Right cardiac atrium (tissue), 5 donors: ENCODE data around the gene TSC1. TPM values are rescaled to one million over a fixed set of nuclear protein-coding genes. Genes with fewer than 3 reads are reported as not detected.

ENCODE experiments used
- ATAC-seq, 2 donors: fragments of 200-7000 bp; cut with Tn5 transposase; one replicate each; pipeline versions ENCODE4 v1.8.0 to v1.9.1; 2020; ENCODE audit warnings: moderate library complexity in 2 of 2, mild to moderate bottlenecking in 1 of 2
- DNase-seq, 3 donors: peaks; one replicate each; pipeline ENCODE4 v3.0.0-alpha.2; 2020
- H3K27ac ChIP-seq: one replicate; pipeline ENCODE4 v1.5.1; 2013; ENCODE audit warnings: mild to moderate bottlenecking, low read length, control low read depth, moderate library complexity
- H3K27me3 ChIP-seq: one replicate; pipeline ENCODE4 v1.6.1; 2013; ENCODE audit not compliant: control insufficient read depth, insufficient read depth
- H3K4me1 ChIP-seq: one replicate; pipeline ENCODE4 v1.6.1; 2013; ENCODE audit warnings: low read length; ENCODE audit not compliant: control insufficient read depth, insufficient read depth
- H3K4me3 ChIP-seq: one replicate; pipeline ENCODE4 v1.5.1; 2013; ENCODE audit warnings: low read length, control low read depth
- H3K9me3 ChIP-seq: one replicate; pipeline ENCODE4 v1.6.1; 2013; ENCODE audit warnings: low read length; ENCODE audit not compliant: control insufficient read depth
- WGBS: extraction: QIAGEN DNeasy Blood & Tissue Kit; methylation state at CpG from one replicate; pipeline ENCODE4 v1.1.7; 2013; 5-methylcytosine and 5-hydroxymethylcytosine counted together
- intact Hi-C, 4 donors: fragments of 100-400 bp; cut with DNase I; formaldehyde crosslinking; loops; one replicate each; pipeline versions ENCODE4 v1.11.0 to v1.14.0; 2022 to 2023
- polyA plus RNA-seq: library from polyadenylated mRNA; stranded (reverse); fragments of 200-250 nt; gene quantifications from one replicate; pipeline ENCODE4 v1.2.3, GENCODE V29; 2013
- total RNA-seq, 4 donors: library from RNA; stranded (reverse); fragmentation: NEBNext Ultra II Directional; extraction: Animal tissue kit (Norgen Biotek cat#: 25700); gene quantifications; one replicate each; pipeline ENCODE4 v1.2.1, GENCODE V29; 2021
- donor health status: healthy with polysubstance abuse.
- donor health status: DM: no; HTN: yes; CAD: no.
- donor health status: DM: no; HTN: no; CAD: no.
- donor health status: DM: no; HTN: yes; CAD: no; lungs with severe emphysema.
- donor health status: DM: yes; HTN: yes; CAD: no.

TSC1 gene
- total and polyA plus RNA-seq, 5 donors = 15.7 to 43.1 (median 36.5) TPM

GRCh38 chr9:132948482-132949050 is 4.2 kb upstream of the TSC1 start:
- DNase-seq (no peak), ATAC-seq (no peak)
- no peaks in the 10 kb centered on the region for H3K9me3 ChIP-seq
- peaks cover under 1% of the 10 kb centered on the region for H3K4me1 ChIP-seq
- H3K4me3 ChIP-seq = no peak overlapping the region
- H3K27ac ChIP-seq = no peak overlapping the region
- H3K27me3 ChIP-seq = no peaks in the 10 kb centered on the region
- intact Hi-C loops = no loop called here
- WGBS = 80% methylated on average over 18 of the region's 18 CpGs

- ATAC-seq = no peak
- 92% methylated on average over 8 of the region's 8 CpGs for WGBS
- DNase-seq = no peak
- Histone ChIP-seq H3K4me3 (no peak overlapping the region), H3K9me3 (no peaks in the 10 kb centered on the region), H3K4me1 (peaks cover 5% of the 10 kb centered on the region), H3K27me3 (no peaks in the 10 kb centered on the region), H3K27ac (no peak overlapping the region)
- intact Hi-C loops = no loop called here
These were observed 3.3 kb upstream of the TSC1 start for GRCh38 chr9:132947756-132948155.

- H3K4me3 ChIP-seq = no peak overlapping the region
- ATAC-seq = no peak
- H3K27me3 ChIP-seq = no peaks in the 10 kb centered on the region
- no peak for DNase-seq
- 81% methylated on average over 7 of the region's 7 CpGs for WGBS
- H3K4me1 ChIP-seq = peaks cover 5% of the 10 kb centered on the region
- no peaks in the 10 kb centered on the region for H3K9me3 ChIP-seq
- intact Hi-C loops = no loop called here
- no peak overlapping the region for H3K27ac ChIP-seq
These were observed 2.3 kb upstream of the TSC1 start for GRCh38 chr9:132946631-132947295.

- DNase-seq = no peak
- WGBS = 39% methylated on average over 3 of the region's 3 CpGs
- ATAC-seq = no peak
- H3K27me3 ChIP-seq = no peaks in the 10 kb centered on the region
- intact Hi-C loops = no loop called here
- no peak overlapping the region for H3K27ac ChIP-seq
- no peaks in the 10 kb centered on the region for H3K9me3 ChIP-seq
- H3K4me1 ChIP-seq = peaks cover 5% of the 10 kb centered on the region
- H3K4me3 ChIP-seq = no peak overlapping the region
These were observed 1.8 kb upstream of the TSC1 start for GRCh38 chr9:132946211-132946610.

- ATAC-seq (no peak), DNase-seq (no peak)
- H3K9me3 ChIP-seq = no peaks in the 10 kb centered on the region
- peak overlapping the region; percentile 98 for H3K27ac ChIP-seq
- intact Hi-C loops = no loop called here
- peaks cover 5% of the 10 kb centered on the region for H3K4me1 ChIP-seq
- no peaks in the 10 kb centered on the region for H3K27me3 ChIP-seq
- 68% methylated on average over 23 of the region's 23 CpGs for WGBS
- peak overlapping the region; percentile 87 for H3K4me3 ChIP-seq
These were observed 1.0 kb upstream of the TSC1 start for GRCh38 chr9:132945186-132946130.

- Histone ChIP-seq H3K4me3 (peak overlapping the region; percentile 87), H3K27ac (peak overlapping the region; percentile 99), H3K9me3 (no peaks in the 10 kb centered on the region), H3K27me3 (no peaks in the 10 kb centered on the region), H3K4me1 (peaks cover 5% of the 10 kb centered on the region)
- 1% methylated on average over 25 of the region's 25 CpGs for WGBS
- intact Hi-C loops = no loop called here
- ATAC-seq (peak in 1 of 2 donors; percentile 1), DNase-seq (peak in 1 of 3 donors; percentile 71)
These were observed 644 bp downstream of the TSC1 start for GRCh38 chr9:132943651-132944293.

- no peak overlapping the region for H3K4me3 ChIP-seq
- no peak overlapping the region for H3K27ac ChIP-seq
- H3K4me1 ChIP-seq = peaks cover 5% of the 10 kb centered on the region
- no peaks in the 10 kb centered on the region for H3K27me3 ChIP-seq
- H3K9me3 ChIP-seq = no peaks in the 10 kb centered on the region
- WGBS = 35% methylated on average over 5 of the region's 5 CpGs
- intact Hi-C loops = no loop called here
- DNase-seq = no peak
- no peak for ATAC-seq
These were observed 1.8 kb downstream of the TSC1 start for GRCh38 chr9:132942541-132943182.

GRCh38 chr9:132939169-132939568 is 5.2 kb downstream of the TSC1 start:
- H3K4me1 ChIP-seq = peaks cover 5% of the 10 kb centered on the region
- WGBS = 92% methylated on average over 1 of the region's 1 CpG
- no peak overlapping the region for H3K27ac ChIP-seq
- DNase-seq (no peak), ATAC-seq (no peak)
- H3K27me3 ChIP-seq = no peaks in the 10 kb centered on the region
- no peaks in the 10 kb centered on the region for H3K9me3 ChIP-seq
- no peak overlapping the region for H3K4me3 ChIP-seq
- intact Hi-C loops = no loop called here

- H3K4me1 ChIP-seq = no peaks in the 10 kb centered on the region
- H3K27me3 ChIP-seq = no peaks in the 10 kb centered on the region
- H3K4me3 ChIP-seq = no peak overlapping the region
- DNase-seq (no peak), ATAC-seq (no peak)
- H3K27ac ChIP-seq = no peak overlapping the region
- WGBS = 91% methylated on average over 7 of the region's 7 CpGs
- intact Hi-C loops = no loop called here
- no peaks in the 10 kb centered on the region for H3K9me3 ChIP-seq
These were observed 6.9 kb downstream of the TSC1 start for GRCh38 chr9:132937463-132937901.

- Histone ChIP-seq H3K27me3 (no peaks in the 10 kb centered on the region), H3K27ac (no peak overlapping the region), H3K4me3 (no peak overlapping the region), H3K4me1 (no peaks in the 10 kb centered on the region), H3K9me3 (no peaks in the 10 kb centered on the region)
- intact Hi-C loops = no loop called here
- ATAC-seq (no peak), DNase-seq (no peak)
- 84% methylated on average over 6 of the region's 6 CpGs for WGBS
These were observed 9.4 kb downstream of the TSC1 start for GRCh38 chr9:132935026-132935425.
